KG1 (cell line): ENCODE data around the gene LAPTM5.

Experiments used
- DNase-seq: peaks from one replicate; lab custom pipeline; 2025; lab: John Stamatoyannopoulos, UW

Gene LAPTM5

DNA sequence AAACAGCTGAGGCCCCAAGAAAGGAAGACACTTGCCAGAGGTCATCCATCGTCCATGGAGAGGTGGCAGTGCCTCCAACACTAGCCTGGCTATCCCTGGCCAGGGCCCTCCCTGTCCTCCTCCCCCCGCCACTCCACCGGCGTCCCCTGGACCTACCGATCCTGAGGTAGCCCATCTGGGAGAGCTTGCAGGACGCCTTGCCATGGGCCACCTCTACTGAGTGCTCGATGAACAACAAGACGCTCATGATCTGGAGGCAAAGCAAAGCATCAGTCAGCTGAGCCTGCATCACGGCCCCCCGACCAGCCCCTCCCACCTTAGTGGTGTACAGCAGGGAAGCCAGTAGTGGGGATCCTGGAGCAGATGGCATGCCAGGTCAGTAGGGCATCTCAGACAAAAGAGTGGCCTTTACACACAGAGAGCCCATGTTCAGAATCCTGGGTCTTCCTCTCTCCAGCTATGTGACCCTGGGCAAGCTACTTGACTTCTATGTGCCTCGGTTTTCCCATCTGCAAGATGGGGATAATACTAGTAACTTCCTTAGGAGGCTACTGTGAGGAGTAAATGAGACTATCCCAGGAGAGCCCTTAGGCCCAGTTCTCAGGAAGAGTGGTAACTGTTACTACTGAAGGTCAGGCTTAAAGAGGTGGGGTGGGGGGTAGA lies 15.1 kb downstream of the LAPTM5 start:
- DNase-seq, result no peak

GRCh38 chr1:30741239-30741894 lies 16.2 kb downstream of the LAPTM5 start:
- DNase-seq, result no peak

GRCh38 chr1:30740251-30741238 lies 17.0 kb downstream of the LAPTM5 start:
- no peak for DNase-seq

DNA sequence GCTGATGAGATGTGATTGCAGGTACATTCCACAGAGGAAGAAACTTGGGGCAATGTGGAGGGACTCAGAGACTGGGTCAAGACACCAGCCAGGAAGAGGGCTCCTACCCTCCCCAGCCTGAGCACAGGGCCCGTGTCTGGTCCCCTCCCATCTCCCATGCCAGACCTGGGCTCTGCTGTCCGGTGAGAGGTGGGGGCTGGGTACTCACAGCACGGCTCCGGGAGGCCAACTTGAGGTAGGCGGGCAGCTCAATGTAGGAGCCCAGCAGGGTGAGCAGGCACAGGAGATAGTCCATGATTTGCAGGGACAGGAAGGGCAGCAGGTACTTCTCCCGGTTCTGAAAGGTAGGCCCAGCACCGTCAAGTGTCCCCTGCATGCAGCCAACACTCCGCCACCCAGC lies 18.0 kb downstream of the LAPTM5 start:
- no peak for DNase-seq

- DNase-seq, result no peak
Observed at GRCh38 chr1:30738715-30739559, 18.6 kb downstream of the LAPTM5 start.

DNA sequence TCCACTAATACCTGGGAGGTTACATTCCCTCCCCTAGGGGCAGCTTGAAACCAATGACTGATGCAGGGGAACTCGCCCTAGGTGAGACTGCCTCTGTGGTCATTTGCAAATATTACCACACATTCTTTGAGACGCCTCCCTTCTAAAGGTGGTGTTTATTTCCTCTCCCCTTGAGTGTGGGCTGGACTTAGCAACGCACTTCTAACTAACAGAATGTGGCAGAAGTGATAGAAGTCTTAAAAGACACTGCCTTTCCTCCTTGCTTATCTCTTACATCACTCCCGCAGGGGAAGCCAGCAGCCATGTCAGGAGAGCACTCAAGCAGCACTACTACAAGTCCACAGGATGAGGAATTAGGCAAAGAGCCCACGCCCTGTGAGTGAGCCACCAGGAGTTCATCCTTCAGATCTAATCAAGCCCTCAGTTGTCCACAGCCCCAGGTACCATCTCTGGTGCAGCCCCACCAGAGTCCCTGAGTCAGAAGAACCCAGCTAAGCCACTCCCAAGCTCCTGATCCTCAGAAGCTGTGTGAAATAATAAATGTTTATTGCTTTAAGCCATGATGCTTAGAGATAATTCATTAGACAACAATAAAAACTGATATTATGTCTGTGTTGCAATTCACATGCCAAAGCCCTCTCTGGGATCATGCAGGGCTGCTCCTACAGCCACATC lies 19.4 kb downstream of the LAPTM5 start:
- no peak for DNase-seq

DNA sequence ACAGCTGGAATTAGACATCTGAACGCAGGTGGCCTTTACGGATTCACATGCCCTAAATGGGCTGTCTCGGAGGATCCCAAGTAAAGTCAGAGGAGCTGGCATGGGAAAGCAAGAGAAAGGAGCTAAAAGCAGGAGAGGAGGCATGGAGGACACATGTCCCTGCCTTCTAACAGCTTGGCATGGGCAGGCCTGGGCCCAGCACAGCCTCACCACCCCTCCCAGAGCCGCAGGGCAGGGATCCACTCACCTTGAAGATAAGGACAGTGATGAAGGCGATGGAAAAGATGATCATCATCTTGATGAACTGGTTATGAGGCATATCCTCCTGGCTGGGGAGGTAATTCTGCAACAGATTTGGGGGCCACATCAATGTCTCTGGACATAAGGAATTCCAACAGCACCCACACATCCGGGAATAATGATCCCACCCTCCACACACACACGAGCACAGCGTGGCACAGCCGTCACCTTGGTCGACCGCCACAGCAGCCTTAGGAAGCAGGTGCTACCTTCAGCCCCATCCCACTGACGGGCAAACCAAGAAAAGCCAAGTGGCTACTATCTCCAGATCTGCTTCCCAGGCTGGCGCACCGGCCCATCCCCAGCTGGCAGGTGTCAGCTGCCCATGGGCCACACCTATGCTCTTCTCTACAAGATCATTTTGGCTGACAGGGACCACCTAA lies 20.1 kb downstream of the LAPTM5 start:
- DNase-seq, result no peak

- DNase-seq, result no peak
Observed at GRCh38 chr1:30735668-30736498, 21.7 kb downstream of the LAPTM5 start.

- no peak for DNase-seq
Observed at GRCh38 chr1:30735124-30735523, 22.4 kb downstream of the LAPTM5 start.

DNA sequence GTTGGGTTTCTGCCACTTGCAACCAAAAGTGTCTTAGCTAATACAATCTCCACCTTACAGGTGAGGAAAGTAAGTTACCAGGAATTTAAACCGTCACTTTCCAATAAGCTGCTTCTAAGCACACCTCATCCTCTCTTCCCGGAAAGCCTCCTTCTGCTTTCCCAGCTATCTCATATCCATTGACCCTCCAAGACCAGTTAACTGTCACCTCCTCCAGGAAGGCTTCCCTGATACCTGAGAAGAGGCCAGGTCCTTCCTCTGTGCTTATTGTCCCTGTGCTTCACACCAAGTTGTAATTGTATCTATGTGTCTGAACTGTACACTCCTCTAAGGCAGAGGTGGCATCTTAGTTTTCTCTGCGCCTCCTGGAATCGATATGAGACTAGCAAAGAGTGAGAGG lies 23.0 kb downstream of the LAPTM5 start:
- no peak for DNase-seq

- no peak for DNase-seq
Observed at GRCh38 chr1:30734106-30734505, 23.5 kb downstream of the LAPTM5 start.

- no peak for DNase-seq
Observed at GRCh38 chr1:30733493-30733892, 24.1 kb downstream of the LAPTM5 start.

GRCh38 chr1:30732277-30732996 lies 25.1 kb downstream of the LAPTM5 start:
- DNase-seq, result no peak

GRCh38 chr1:30731806-30732276 lies 25.7 kb downstream of the LAPTM5 start:
- DNase-seq, result no peak

DNA sequence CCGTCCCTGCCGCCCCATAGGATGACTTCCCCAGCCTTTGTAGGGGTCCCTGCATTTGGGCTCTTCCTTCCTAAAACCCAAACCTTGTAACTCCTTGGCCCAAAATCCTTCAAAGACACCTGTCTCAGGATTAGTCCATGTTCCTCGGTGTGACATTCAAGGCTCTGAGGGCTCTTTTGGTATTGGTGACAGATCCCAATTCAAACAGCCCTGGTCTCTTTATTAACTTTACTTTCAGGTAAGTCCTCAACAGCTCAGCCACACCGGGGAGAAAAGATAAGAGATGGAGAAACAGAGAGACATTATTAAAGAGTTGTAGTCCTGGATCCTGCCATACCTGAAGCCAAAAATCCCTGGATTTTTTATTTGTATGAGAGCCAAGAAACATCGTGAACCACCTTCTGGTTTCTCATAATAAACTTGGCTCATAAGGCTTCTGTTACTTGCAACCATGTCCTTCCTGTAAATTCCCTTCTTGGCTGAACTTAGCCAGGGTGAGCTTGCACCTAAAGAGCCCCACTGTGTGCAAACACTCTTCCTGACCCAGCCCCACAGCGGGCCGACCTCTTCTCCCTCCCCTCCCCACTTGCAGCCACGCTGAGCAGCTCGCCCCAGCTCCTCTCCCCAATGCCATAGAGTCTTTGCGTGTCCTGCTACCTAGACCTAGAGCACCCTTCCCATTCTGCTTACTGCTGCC lies 26.3 kb downstream of the LAPTM5 start:
- no peak for DNase-seq

- DNase-seq, result no peak
Observed at GRCh38 chr1:30730346-30731108, 27.0 kb downstream of the LAPTM5 start.

DNA sequence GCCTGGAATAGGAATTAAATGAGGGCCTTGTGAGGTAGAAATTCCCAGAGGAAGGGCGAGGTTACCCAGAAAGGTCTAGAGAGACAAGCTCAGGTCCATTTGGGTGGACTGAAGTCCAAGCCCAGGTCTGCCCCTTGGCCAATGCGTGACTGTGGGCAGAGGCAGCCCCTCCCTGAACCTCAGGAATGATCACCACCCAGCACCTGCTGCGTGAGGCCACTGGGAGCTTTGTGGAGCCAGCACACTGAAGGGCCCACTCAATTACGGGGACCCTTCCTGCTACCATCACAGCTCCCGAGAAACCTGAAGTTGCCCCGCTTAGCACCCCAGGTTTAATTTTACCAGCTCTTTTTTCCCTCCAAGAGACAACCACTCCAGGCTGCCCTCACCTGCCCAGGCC lies 27.7 kb downstream of the LAPTM5 start:
- DNase-seq, result no peak
